GM21786 (cell line): Measurements from ENCODE around the gene ZMAT2.
"Not testable (repeated sequence)": the region's sequence is repeated elsewhere in the genome, so short reads cannot be mapped to it uniquely, and the experiment has no call there.

Experiments used
- ATAC-seq: cut with Tn5 transposase; IDR thresholded peaks from one replicate; pipeline ENCODE4 v1.9.1; 2021; ENCODE audit not compliant: unreplicated experiment

Gene ZMAT2

DNA sequence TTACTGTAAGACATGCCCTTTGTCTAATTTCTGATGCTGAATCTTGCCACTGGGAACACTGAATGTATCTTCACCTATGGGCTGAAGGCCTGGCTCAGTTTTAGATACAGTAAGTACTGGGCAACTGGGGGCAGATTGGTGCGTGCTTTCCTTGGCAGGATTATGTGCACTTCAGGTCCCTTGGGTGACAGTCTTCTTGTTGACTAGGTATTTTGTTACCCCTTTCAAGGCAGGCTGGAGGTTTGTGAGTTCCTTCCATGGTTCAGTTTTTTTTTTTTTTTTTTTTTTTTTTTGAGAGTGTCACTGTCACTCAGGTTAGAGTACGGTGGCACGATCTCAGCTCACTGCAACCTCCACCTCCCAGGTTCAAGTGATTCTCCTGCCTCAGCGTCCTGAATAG is 7.6 kb downstream of the ZMAT2 start:
- ATAC-seq, result no peak

DNA sequence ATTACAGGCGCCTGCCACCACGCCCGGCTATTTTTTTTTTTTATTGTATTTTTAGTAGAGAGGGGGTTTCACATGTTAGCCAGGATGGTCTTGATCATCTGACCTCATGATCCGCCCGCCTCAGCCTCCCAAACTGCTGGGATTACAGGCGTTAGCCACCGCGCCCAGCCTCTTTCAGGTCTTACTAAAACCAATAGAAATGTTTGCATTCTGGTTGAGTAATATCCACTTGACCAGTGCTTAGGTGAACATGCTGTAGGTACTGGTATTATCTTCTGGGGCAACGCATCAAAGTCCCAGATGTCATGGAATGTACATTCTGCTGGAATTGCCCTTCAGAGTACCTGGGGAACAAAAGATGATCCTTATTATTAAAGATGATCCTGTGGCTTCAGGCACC is 8.5 kb downstream of the ZMAT2 start:
- not testable (repeated sequence) for ATAC-seq

DNA sequence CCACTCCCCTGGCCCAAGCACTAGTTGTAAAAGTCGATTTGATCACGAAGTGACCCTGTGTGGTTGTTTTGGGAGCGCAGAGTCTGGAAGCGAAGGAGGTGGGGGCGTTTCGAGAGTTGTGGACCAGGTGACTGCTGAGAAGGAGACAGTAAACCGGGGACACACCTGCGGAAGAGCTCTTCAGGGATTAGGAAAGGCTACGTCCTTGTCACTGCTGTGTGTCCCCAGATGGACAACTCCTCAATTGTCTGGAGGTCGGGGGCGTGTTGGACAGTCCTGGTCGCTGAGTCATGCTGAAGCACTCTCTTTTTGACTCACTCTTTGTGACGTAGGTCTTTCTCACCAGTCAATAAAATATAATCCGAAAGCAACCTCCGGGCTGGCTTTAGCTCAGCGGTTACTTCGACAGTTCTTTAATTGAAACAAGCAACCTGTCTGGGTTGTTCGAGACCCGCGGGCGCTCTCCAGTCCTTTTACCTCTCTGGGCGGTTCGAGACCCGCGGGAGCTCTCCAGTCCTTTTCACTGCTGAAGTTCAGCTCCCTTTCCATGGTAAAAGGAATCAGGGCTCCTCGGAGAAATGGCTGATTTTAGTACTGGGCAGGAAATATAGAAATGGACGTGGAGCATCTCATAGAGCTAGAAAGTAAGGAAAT is 10.8 kb downstream of the ZMAT2 start:
- peak; percentile 94 for ATAC-seq

DNA sequence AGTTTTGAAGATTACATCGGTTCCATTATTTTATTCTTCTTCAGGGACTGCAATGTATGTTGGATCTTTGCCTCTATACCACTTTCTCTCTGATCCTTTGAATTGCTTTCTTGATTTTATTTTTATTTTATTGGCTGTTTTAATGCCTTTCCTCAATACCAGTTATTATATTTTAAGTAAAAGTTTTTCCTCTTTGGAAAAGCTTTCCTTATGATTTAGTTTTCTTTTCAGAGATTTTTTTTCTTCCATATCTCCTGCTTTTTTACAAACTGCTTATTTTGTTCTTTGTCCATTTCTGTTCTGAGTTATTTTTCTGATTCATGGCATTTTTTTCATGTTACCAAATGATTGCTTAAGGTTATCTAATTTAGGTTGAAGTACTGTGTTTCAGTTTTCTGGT is 11.5 kb downstream of the ZMAT2 start:
- no peak for ATAC-seq

DNA sequence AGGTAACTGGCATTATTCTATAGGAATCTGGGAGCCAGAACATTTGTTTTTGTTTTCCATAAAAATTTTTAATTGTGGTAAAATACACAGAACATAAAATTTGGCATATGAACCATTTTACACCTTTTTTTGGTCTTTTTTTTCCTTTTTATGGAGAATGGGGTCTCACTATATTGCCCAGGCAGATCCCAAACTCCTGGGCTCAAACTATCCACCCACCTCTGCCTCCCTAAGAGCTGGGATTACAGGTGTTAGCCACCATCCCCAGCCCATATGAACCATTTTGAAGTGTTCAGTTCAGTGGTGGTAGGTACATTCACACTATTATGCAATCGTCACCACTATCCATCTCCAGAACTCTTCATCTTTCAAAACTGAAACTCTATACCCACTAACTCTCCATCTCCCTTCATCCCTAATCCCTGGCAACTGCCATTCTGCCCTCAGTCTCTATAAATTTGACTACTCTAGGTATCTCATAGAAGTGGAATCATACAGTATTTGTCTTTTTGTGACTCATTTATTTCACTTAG is 13.4 kb downstream of the ZMAT2 start:
- no peak for ATAC-seq

DNA sequence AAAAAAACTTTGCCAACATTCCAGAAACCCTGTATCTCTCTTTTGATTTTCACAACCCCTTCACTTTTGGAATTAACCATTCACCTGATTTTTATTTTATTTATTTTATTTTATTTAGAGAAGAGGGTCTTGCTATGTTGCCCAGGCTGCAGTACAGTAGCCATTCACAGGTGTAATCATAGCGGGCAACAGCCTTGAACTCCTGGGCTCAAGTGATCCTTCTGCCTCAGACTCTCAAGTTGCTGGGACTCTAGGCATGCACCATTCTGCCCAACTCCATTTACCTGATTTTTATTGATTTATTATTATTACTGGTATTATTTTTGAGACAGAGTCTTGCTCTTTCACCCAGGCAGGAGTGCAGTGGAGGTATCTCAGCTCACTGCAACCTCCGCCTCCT is 16.0 kb downstream of the ZMAT2 start:
- ATAC-seq, result not testable (repeated sequence)

DNA sequence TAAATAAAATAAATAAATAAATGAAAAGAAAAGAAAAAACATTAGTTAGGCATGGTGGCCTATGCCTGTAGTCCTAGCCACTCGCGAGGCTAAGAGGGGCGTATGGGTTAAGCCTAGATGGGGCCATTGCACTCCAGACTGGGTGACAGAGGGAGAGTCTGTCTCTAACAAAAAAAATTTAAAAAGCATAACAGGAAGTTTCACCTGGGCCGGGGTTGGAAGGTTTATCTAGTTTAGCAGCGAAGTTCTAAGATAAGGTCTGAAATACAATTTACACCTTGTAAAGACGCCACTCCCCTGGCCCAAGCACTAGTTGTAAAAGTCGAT is 18.0 kb downstream of the ZMAT2 start:
- no peak for ATAC-seq

DNA sequence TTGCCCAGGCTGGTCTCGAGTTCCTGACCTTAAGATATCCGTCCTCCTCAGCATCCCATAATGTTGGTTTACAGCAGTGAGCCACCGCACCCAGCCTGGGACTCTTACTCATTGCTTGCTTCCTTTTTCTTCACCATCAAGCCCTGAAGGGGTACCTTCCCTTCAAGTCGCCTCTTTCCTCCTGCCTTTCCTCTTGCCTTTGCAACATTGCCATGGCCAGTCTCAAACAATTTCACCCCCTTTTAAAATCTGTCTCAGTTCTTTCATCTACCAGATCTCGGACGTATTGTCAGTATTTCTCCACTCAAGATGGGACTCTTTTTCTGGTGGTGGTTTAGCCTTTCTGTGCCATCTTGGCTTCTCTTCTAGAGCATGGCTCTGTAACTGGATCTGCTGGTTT is 20.5 kb downstream of the ZMAT2 start:
- not testable (repeated sequence) for ATAC-seq

DNA sequence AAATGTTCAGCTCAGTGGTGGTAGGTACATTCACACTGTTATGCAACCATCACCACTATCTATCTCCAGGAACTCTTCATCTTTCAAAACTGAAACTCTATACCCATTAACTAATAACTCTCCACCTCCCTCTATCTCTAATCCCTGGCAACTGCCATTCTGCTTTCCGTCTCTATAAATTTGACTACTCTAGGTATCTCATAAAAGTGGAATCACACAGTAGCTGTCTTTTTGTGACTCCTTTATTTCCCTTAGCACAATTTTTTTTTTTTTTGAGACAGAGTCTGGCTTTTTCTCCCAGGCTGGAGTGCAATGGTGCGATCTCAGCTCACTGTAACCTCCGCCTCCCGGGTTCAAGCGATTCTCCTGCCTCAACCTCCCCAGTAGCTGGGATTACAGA is 21.1 kb downstream of the ZMAT2 start:
- not testable (repeated sequence) for ATAC-seq

DNA sequence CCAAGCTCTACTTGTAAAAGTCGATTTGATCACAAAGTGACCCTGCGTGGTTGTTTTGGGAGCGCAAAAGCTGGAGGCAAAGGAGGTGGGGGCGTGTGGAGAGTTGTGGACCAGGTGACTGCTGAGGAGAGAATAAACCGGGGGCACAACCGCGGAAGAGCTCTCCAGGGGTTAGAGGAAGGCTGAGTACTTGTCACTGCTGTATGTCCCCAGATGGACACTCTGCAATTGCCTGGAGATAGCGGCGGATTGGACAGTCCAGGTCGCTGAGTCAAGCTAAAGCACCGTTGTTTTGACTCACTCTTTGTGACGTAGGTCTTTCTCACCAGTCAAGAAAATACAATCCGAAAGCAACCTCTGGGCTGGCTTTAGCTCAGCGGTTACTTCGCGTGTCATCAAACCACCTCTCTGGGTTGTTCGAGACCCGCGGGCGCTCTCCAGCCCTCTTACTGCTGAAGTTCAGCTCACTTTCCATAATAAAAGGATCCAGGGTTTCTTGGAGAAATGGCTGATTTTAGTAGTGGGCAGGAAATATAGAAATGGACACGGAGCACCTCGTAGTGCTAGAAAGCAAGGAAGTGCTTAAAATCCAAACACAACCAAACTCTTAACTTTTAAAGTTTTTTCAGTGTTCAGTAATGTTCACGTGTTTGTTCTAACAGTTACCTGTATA is 25.7 kb downstream of the ZMAT2 start:
- ATAC-seq, result peak; percentile 84

DNA sequence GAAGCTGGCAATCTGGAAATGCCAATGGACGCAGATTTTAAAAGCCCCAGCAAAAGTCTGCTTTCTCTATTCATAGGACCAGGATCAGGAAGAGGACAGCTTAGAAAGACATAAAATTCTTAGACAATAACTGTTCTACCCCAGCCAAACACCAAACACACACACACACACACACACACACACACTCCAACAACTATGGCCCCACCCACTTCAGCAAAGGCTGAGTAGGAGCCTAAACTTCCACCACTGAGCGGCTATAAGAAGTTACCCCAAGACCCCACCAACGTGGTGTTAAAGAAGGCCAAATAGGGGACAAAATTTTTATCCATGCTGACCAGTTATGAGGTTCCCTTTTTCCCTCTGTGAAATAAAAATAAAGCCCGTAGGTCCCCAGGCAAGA is 32.9 kb downstream of the ZMAT2 start:
- no peak for ATAC-seq

DNA sequence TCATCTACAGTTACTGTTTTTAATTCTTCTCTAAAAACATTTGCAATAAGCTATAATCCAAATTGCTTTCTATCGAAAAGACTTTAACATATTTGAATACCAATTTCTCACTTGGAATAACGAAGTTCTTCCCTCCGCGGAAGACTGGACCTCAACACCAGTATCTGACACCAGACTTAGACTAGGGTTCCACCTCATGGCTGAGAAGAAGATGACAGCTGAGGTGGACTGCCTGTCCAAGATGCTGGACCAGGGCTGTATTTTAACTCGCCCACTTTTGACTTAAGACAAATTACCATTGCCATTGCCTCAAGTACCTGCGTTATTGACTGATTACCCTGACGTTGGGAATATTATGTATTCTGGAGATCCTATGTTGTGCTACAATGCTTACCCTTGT is 34.1 kb downstream of the ZMAT2 start:
- ATAC-seq, result no peak

DNA sequence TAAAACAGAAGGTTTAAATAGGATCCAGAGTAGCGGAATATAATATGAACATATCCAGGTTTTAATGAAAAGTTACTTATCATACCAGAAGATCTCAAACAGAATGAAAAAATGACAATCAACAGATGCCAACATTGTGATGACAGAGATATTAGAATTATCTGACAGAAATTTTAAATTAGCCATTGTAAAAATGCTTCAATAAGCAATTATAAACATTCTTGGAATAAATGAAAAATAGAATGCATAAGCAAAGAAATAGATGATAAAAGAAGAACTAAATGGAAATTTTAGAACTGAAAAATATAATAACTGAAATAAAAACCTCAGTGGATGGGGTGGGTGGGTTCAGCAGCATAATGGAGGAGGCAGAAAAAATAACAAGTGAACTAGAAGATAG is 37.2 kb downstream of the ZMAT2 start:
- no peak for ATAC-seq

DNA sequence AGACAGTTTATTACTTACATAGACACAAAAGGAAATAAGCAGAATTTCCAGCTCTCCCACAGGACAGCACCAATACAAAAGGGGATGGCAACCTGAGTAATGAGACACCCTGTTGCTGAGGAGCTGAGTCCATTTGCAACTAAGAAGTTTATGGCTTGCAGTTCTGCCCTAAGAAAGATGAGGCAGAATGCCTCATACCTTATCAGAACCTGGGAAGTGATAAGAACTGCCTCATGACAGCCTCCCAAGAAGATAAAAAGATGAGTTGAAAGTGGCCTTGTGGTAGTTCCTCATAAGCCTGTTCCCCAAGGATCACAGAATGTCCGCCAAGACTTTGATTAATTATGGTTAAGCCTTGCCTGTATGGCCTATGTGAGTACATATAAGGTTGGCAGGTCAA is 41.7 kb downstream of the ZMAT2 start:
- no peak for ATAC-seq

DNA sequence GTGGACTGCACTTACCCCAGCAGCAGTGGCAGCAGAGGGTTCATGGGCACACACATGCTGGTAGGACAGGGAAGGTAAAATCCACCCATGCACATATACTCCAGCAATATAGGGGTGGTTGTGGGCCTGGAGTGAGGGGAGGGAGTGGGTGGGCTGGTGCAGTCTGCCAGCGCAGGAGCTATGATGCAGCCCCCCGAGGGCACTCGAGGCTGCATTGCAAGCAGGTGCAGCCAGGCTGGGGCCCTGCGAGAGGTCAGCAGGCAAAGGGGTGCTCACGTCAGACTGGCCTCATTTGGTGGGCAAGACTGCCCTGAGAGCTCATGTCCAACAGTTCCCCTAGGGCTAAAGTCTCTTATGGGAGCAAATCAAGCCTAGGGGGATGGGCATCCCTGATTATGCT is 53.3 kb downstream of the ZMAT2 start:
- no peak for ATAC-seq
